ENCODE measurements around the gene CNIH2.

- no peak for TF ChIP-seq POLR2A (IDR thresholded peaks at IDR 0.05)
- TF ChIP-seq POLR2AphosphoS5 (IDR thresholded peaks at IDR 0.05): no peak
These were observed 35.6 kb downstream of the CNIH2 start for GRCh38 chr11:66313321-66314185.
